ENCODE results near the gene VIT.

VIT gene, protein sequence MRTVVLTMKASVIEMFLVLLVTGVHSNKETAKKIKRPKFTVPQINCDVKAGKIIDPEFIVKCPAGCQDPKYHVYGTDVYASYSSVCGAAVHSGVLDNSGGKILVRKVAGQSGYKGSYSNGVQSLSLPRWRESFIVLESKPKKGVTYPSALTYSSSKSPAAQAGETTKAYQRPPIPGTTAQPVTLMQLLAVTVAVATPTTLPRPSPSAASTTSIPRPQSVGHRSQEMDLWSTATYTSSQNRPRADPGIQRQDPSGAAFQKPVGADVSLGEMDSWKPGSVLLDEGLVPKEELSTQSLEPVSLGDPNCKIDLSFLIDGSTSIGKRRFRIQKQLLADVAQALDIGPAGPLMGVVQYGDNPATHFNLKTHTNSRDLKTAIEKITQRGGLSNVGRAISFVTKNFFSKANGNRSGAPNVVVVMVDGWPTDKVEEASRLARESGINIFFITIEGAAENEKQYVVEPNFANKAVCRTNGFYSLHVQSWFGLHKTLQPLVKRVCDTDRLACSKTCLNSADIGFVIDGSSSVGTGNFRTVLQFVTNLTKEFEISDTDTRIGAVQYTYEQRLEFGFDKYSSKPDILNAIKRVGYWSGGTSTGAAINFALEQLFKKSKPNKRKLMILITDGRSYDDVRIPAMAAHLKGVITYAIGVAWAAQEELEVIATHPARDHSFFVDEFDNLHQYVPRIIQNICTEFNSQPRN

GRCh38 chr2:36696533-36696932, at the start of gene VIT:
TSS of gene VIT (plus strand) at chr2:36696707. CDS start at chr2:36716371, 19,664 bp downstream.
- DNase-seq (ENCODE audit: low read depth in 2 of 2) = no peak

GRCh38 chr2:36650031-36650829, 46.3 kb upstream of the VIT start:
- no peak for DNase-seq (ENCODE audit: low read depth in 2 of 2)

DNA sequence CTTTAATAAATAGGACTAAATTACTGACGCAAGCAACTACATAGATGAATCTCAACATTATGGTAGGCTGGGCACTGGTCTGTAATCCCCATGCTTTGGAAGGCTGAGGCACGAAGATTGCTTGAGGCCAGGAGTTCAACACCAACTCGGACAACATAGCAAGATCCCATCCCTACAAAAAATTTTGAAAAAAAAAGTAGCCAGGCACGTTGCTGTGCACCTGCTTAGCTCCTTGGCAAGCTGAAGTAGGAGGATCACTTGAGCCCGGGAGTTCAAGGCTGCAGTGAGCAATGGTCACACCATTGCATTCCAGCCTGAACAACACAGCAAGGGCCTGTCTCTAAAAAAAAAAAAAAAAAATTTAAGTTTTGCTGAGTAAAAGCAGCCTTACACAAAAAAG, 43.4 kb upstream of the VIT start:
- no peak for DNase-seq (ENCODE audit: low read depth in 2 of 2)

DNA sequence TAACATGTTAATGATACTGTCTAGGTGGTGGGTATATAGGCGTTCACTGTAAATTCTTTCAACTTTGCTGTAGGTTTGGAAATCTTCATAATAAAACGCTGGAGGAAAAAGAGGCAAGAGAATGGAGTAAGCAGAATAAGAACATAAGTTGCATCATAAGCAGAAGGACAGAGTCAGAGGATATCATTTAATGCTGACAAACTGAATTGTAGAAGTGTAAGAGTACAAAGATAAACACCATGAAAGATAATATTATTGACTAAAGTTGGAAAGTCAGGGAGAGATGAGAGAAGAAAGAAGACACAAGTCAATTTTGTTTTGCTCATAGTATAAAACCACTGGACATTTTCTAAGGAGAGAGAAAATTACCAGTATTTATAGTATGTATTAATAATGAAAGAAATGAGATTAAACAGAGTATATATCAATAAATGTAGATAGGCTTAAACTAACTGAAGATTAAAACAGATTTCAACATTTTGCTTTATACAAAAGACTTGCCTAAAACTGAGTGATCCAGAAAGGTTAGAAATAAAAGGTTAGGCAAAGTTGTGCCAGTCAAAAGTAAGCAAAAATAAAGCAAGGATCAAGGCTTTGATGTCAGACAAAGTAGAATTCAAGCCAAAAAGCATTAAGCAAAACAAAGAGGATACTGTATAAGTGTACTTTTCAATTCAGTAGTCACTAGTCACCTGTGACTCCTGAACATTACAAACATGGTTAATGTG, 42.4 kb upstream of the VIT start:
- no peak for DNase-seq (ENCODE audit: low read depth in 2 of 2)

GRCh38 chr2:36655453-36655852, 41.1 kb upstream of the VIT start:
- DNase-seq (ENCODE audit: low read depth in 2 of 2) = no peak

- no peak for DNase-seq (ENCODE audit: low read depth in 2 of 2)
These were observed 38.8 kb upstream of the VIT start for GRCh38 chr2:36657703-36658102.

GRCh38 chr2:36658277-36658748, 38.2 kb upstream of the VIT start:
- no peak for DNase-seq (ENCODE audit: low read depth in 2 of 2)

GRCh38 chr2:36659218-36659617, 37.3 kb upstream of the VIT start:
- DNase-seq (ENCODE audit: low read depth in 2 of 2) = no peak

DNA sequence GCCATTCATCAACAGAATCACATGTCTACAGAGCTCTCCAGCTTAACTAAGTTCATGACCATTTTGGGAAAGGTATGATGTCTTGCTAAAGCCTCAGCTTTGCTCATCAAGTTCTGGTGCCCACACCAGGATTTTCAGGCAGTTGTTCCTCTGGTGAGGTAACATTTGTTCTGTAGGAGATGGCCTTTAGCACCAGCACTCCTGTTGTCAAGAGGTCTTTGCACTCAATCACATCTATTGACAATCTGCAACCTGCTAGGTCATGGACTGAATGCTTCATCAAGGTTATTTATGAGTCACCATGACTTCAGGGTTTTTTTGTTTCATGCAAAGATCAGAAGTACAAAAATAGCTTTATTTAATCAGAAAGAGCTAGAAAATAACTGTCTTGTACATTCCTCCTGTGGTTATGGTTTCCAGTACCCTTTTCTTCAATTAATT, 36.6 kb upstream of the VIT start:
- DNase-seq (ENCODE audit: low read depth in 2 of 2) = no peak

DNA sequence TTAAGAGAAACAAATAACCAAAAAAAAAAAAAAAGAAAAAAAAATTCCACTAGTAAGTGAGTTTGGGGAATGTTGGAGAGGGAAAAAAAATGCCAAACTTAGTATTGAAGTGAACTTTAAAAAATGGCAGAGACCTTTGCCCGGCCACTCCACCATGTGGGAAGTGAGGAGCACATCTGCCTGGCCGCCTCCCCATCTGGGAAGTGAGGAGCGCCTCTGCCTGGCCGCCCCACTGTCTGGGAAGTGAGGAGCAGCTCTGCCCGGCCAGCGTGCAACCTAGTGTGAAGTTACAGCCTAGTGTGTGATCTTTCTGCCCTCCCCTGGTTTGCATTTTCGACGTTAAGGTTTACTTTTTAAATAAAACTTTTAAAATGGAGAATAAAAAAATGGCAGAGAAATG, 33.9 kb upstream of the VIT start:
- no peak for DNase-seq (ENCODE audit: low read depth in 2 of 2)

- no peak for DNase-seq (ENCODE audit: low read depth in 2 of 2)
These were observed 33.2 kb upstream of the VIT start for GRCh38 chr2:36663295-36663694.

DNA sequence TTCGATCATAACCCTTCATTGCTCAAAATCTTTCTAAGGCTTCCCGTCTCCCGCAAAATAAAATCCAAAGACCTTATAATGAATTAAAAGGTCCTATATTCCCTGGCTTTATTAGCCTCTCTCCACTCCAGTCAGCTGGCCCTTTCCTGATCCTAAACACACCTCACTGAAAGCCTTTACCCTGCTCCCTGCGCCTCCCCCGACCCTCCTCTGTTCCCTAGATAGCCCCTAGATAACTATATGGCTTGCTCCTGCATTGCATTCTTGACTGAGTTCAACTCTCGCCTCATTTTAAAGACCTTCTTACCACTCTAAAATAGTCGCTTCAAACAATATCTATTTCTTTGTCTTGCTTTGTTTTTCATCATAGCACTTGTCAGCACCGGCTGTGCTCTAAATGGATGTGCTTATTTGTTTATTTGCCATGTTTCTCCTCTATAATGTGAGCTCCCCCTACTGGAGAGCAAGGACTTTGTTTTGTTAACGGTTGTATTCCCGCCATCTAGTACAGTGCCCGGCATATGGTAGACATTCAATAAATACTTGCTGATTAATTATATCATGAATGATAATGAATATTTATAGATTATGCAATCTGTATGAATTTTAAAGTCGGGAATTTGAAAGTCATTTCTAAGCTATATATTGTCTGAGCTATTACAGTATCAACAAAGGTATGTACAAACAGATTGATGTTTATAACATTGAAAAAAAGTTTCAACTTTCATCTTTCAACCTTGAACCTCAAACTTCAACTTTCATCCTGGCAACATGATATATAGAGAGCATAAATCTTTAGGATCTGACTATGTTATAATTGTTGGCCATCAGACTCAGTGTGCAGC, 32.4 kb upstream of the VIT start:
- peak in 1 of 2 donors; percentile 1 for DNase-seq (ENCODE audit: low read depth in 2 of 2)

DNA sequence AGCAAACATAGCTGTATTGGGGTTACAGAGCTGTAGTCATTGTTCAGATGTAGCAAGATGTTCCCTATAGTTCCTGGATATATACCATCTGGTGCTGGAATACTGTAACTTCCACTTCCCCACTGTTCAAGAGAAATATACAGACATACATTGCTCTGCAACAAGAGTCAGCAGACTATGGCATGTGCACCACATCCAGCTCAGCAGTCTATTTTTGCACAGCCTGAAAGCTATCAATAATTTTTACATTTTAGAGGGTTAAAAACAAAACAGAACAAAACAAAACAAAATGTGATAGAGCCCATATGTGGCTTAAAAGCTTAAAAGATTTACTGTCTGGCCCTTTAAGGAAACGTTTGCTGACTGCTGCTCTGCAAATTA, 31.8 kb upstream of the VIT start:
- DNase-seq (ENCODE audit: low read depth in 2 of 2) = no peak

GRCh38 chr2:36667931-36668330, 28.6 kb upstream of the VIT start:
- DNase-seq (ENCODE audit: low read depth in 2 of 2) = no peak

- no peak for DNase-seq (ENCODE audit: low read depth in 2 of 2)
These were observed 25.5 kb upstream of the VIT start for GRCh38 chr2:36670881-36671595.

DNA sequence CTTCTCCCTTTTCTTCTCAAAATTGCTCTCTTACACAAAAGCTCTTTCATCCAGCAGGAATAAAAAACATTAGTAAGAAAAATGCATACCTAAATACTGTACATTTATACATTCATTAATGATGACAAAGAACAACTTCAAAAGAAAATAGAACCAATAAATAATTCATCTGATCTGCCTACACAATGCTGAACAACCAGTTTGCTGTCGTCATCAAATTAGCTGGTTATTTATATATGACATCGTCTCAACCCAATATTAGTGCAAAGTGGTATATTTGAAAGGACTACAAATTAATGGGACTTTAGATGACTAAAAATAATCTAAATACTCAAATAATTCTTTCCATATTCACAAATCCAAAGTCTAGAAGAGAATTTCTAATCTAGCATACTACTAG, 24.8 kb upstream of the VIT start:
- DNase-seq (ENCODE audit: low read depth in 2 of 2) = no peak

DNA sequence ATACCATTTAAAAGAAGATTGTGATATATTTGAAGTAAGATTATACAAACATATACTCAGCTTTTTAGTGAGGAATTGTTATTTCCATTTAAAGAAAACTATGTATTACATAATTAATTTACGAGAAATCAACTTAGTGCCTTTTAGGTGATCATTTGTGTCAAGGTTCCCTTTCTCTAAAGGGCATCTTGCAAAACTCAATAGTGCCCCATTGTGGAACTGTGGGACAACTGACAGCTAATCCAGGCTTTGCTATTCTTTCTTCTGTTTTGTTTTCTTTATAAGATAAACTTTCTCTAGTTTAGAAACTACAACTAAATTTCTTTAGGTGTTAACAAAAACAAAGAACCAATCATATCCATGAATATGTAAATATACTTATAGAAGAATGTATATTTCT, 24.3 kb upstream of the VIT start:
- no peak for DNase-seq (ENCODE audit: low read depth in 2 of 2)

DNA sequence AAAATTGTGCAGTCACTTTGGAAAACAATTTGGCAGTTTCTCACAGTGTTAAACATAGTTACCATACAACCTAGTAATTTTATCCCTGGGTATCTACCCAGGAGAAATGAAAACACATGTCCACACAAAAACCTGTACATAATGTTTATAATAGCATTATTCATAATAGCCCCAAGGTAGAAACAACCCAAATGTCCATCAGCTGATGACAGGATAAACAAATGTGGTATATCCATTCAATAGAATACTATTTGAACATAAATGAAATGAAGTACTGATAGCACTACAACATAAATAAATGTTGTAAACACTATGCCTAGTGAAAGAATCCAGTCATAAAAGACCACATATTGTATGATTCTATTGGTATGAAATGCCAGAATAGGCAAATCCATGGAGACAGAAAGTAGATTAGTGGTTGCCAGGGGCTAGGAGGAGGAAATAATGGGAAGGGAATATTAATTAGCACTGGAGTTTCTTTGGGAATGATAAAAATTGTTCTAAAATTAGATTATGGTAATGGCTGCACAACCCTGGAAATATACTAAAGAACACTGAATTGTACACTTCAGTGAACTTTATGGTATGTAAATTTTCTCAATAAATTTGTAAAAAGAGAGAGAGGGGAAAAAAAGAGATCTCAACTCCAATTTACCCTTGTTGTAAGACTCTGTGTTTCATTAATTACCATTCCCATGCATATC, 20.8 kb upstream of the VIT start:
- no peak for DNase-seq (ENCODE audit: low read depth in 2 of 2)

GRCh38 chr2:36676364-36676763, 20.1 kb upstream of the VIT start:
- no peak for DNase-seq (ENCODE audit: low read depth in 2 of 2)

All from activated CD4-positive, alpha-beta T cell treated with anti-CD3 and anti-CD28 coated beads for 24 hours (primary cell).